ENCODE results near the gene MYO1D.
"Not testable (repeated sequence)": the region's sequence is repeated elsewhere in the genome, so short reads cannot be mapped to it uniquely, and the experiment has no call there.

MYO1D gene

GRCh38 chr17:32826076-32826475 lies 50.8 kb downstream of the MYO1D start:
- H3K36me3 Mint-ChIP-seq, result peaks cover 2% of the 10 kb centered on the region
- H3K4me1 Mint-ChIP-seq (ENCODE audit: low read depth), result peaks cover 15% of the 10 kb centered on the region
- no peak overlapping the region for H3K4me3 Mint-ChIP-seq

GRCh38 chr17:32824334-32824733 lies 52.6 kb downstream of the MYO1D start:
- Mint-ChIP-seq H3K4me3 (no peak overlapping the region), H3K27me3 (peaks cover 12% of the 10 kb centered on the region), H3K4me1 (ENCODE audit: low read depth) (peaks cover 15% of the 10 kb centered on the region), H3K27ac (no peak overlapping the region), H3K9me3 (ENCODE audit: low read depth) (no peaks in the 10 kb centered on the region), H3K36me3 (peaks cover 5% of the 10 kb centered on the region)

More at GRCh38 chr17:32826076-32826475, 50.8 kb downstream of the MYO1D start:
- Mint-ChIP-seq H3K27ac (no peak overlapping the region), H3K9me3 (ENCODE audit: low read depth) (no peaks in the 10 kb centered on the region), H3K27me3 (peaks cover 8% of the 10 kb centered on the region)

GRCh38 chr17:32822996-32823395 lies 53.9 kb downstream of the MYO1D start:
- H3K9me3 Mint-ChIP-seq (ENCODE audit: low read depth), result no peaks in the 10 kb centered on the region
- no peak overlapping the region for H3K27ac Mint-ChIP-seq
- peaks cover 8% of the 10 kb centered on the region for H3K4me1 Mint-ChIP-seq (ENCODE audit: low read depth)
- peaks cover 5% of the 10 kb centered on the region for H3K36me3 Mint-ChIP-seq
- peaks cover 12% of the 10 kb centered on the region for H3K27me3 Mint-ChIP-seq
- H3K4me3 Mint-ChIP-seq, result peak overlapping the region; percentile 61

- H3K4me1 Mint-ChIP-seq (ENCODE audit: low read depth); H3K27ac Mint-ChIP-seq; H3K4me3 Mint-ChIP-seq; H3K9me3 Mint-ChIP-seq (ENCODE audit: low read depth); H3K36me3 Mint-ChIP-seq: not testable (repeated sequence)
- peaks cover 12% of the 10 kb centered on the region for H3K27me3 Mint-ChIP-seq
Measured at GRCh38 chr17:32821987-32822934, 54.7 kb downstream of the MYO1D start.

- no peak overlapping the region for H3K4me3 Mint-ChIP-seq
- no peaks in the 10 kb centered on the region for H3K9me3 Mint-ChIP-seq (ENCODE audit: low read depth)
- peaks cover 3% of the 10 kb centered on the region for H3K36me3 Mint-ChIP-seq
- peaks cover 10% of the 10 kb centered on the region for H3K27me3 Mint-ChIP-seq
- no peak overlapping the region for H3K27ac Mint-ChIP-seq
- peaks cover 2% of the 10 kb centered on the region for H3K4me1 Mint-ChIP-seq (ENCODE audit: low read depth)
Measured at GRCh38 chr17:32820440-32820839, 56.5 kb downstream of the MYO1D start.

- no peak overlapping the region for H3K4me3 Mint-ChIP-seq
- H3K9me3 Mint-ChIP-seq (ENCODE audit: low read depth), result no peaks in the 10 kb centered on the region
- peaks cover 3% of the 10 kb centered on the region for H3K36me3 Mint-ChIP-seq
- peaks cover 2% of the 10 kb centered on the region for H3K4me1 Mint-ChIP-seq (ENCODE audit: low read depth)
- peaks cover 10% of the 10 kb centered on the region for H3K27me3 Mint-ChIP-seq
- no peak overlapping the region for H3K27ac Mint-ChIP-seq
Measured at GRCh38 chr17:32819787-32820186, 57.1 kb downstream of the MYO1D start.

- peaks cover 10% of the 10 kb centered on the region for H3K27me3 Mint-ChIP-seq
Measured at GRCh38 chr17:32819035-32819434, 57.9 kb downstream of the MYO1D start.

GRCh38 chr17:32815460-32815859 lies 61.5 kb downstream of the MYO1D start:
- Mint-ChIP-seq H3K4me1 (ENCODE audit: low read depth) (no peaks in the 10 kb centered on the region), H3K36me3 (peaks cover 9% of the 10 kb centered on the region), H3K4me3 (no peak overlapping the region), H3K27ac (no peak overlapping the region), H3K9me3 (ENCODE audit: low read depth) (no peaks in the 10 kb centered on the region), H3K27me3 (peaks cover 3% of the 10 kb centered on the region)

More at GRCh38 chr17:32819035-32819434, 57.9 kb downstream of the MYO1D start:
- Mint-ChIP-seq H3K27ac (no peak overlapping the region), H3K4me3 (no peak overlapping the region), H3K4me1 (ENCODE audit: low read depth) (peaks cover 2% of the 10 kb centered on the region), H3K36me3 (peaks cover 3% of the 10 kb centered on the region), H3K9me3 (ENCODE audit: low read depth) (no peaks in the 10 kb centered on the region)

- no peaks in the 10 kb centered on the region for H3K27me3 Mint-ChIP-seq
- no peak overlapping the region for H3K27ac Mint-ChIP-seq
- H3K4me1 Mint-ChIP-seq (ENCODE audit: low read depth), result no peaks in the 10 kb centered on the region
- no peak overlapping the region for H3K4me3 Mint-ChIP-seq
- no peaks in the 10 kb centered on the region for H3K9me3 Mint-ChIP-seq (ENCODE audit: low read depth)
- H3K36me3 Mint-ChIP-seq, result peaks cover 7% of the 10 kb centered on the region
Measured at GRCh38 chr17:32814836-32815235, 62.1 kb downstream of the MYO1D start.

GRCh38 chr17:32813021-32813420 lies 63.9 kb downstream of the MYO1D start:
- H3K9me3 Mint-ChIP-seq (ENCODE audit: low read depth), result no peaks in the 10 kb centered on the region
- H3K36me3 Mint-ChIP-seq, result peaks cover 7% of the 10 kb centered on the region
- no peak overlapping the region for H3K4me3 Mint-ChIP-seq
- H3K4me1 Mint-ChIP-seq (ENCODE audit: low read depth), result peaks cover 1% of the 10 kb centered on the region
- H3K27ac Mint-ChIP-seq, result no peak overlapping the region
- no peaks in the 10 kb centered on the region for H3K27me3 Mint-ChIP-seq

GRCh38 chr17:32810690-32811089 lies 66.2 kb downstream of the MYO1D start:
- no peak overlapping the region for H3K27ac Mint-ChIP-seq
- H3K27me3 Mint-ChIP-seq, result no peaks in the 10 kb centered on the region
- H3K9me3 Mint-ChIP-seq (ENCODE audit: low read depth), result no peaks in the 10 kb centered on the region
- H3K4me3 Mint-ChIP-seq, result no peak overlapping the region
- peaks cover 1% of the 10 kb centered on the region for H3K4me1 Mint-ChIP-seq (ENCODE audit: low read depth)
- H3K36me3 Mint-ChIP-seq, result peaks cover 7% of the 10 kb centered on the region

GRCh38 chr17:32807577-32807976 lies 69.3 kb downstream of the MYO1D start:
- Mint-ChIP-seq H3K9me3 (ENCODE audit: low read depth) (no peaks in the 10 kb centered on the region), H3K27me3 (no peaks in the 10 kb centered on the region), H3K4me3 (no peak overlapping the region), H3K27ac (no peak overlapping the region), H3K4me1 (ENCODE audit: low read depth) (peaks cover 1% of the 10 kb centered on the region), H3K36me3 (no peaks in the 10 kb centered on the region)

GRCh38 chr17:32806646-32807045 lies 70.3 kb downstream of the MYO1D start:
- H3K9me3 Mint-ChIP-seq (ENCODE audit: low read depth), result no peaks in the 10 kb centered on the region
- no peak overlapping the region for H3K4me3 Mint-ChIP-seq
- no peaks in the 10 kb centered on the region for H3K27me3 Mint-ChIP-seq
- H3K4me1 Mint-ChIP-seq (ENCODE audit: low read depth), result peaks cover 1% of the 10 kb centered on the region
- no peak overlapping the region for H3K27ac Mint-ChIP-seq
- H3K36me3 Mint-ChIP-seq, result no peaks in the 10 kb centered on the region

GRCh38 chr17:32805029-32805976 lies 71.6 kb downstream of the MYO1D start:
- no peaks in the 10 kb centered on the region for H3K9me3 Mint-ChIP-seq (ENCODE audit: low read depth)
- peaks cover 1% of the 10 kb centered on the region for H3K27me3 Mint-ChIP-seq

GRCh38 chr17:32803544-32803943 lies 73.4 kb downstream of the MYO1D start:
- Mint-ChIP-seq H3K4me1 (ENCODE audit: low read depth) (no peaks in the 10 kb centered on the region), H3K4me3 (no peak overlapping the region), H3K27ac (no peak overlapping the region), H3K27me3 (peaks cover 2% of the 10 kb centered on the region), H3K36me3 (no peaks in the 10 kb centered on the region), H3K9me3 (ENCODE audit: low read depth) (no peaks in the 10 kb centered on the region)

More at GRCh38 chr17:32805029-32805976, 71.6 kb downstream of the MYO1D start:
- Mint-ChIP-seq H3K27ac (no peak overlapping the region), H3K4me1 (ENCODE audit: low read depth) (peaks cover 1% of the 10 kb centered on the region), H3K4me3 (no peak overlapping the region), H3K36me3 (no peaks in the 10 kb centered on the region)

Data from activated naive CD8-positive, alpha-beta T cell (primary cell).